IMR-90 (cell line): ENCODE results near the gene CPT1A. TPM values are rescaled to one million over a fixed set of nuclear protein-coding genes. Genes with fewer than 3 reads are reported as not detected.
A peak's percentile ranks its signal among the peaks of the same experiment; 100 is the strongest.

Source experiments
- ATAC-seq: fragments of 200-7000 bp; cut with Tn5 transposase; 2 replicates; pipeline ENCODE4 v1.9.1; 2020; ENCODE audit warnings: low read depth, mild to moderate bottlenecking, moderate library complexity
- BruUV-seq: library from RNA; stranded (reverse); fragments of 400-500 nt; replicated peaks from 2 replicates; lab custom pipeline; 2021; lab: Mats Ljungman, UMichigan
- CTCF ChIA-PET: fragments of 300-600 bp; formaldehyde crosslinking; extraction: SDS; loops from one replicate; lab custom pipeline; 2021; ENCODE audit warnings: antibody characterized with exemption; lab: Yijun Ruan, JAX
- POLR2A ChIA-PET: fragments of 300-600 bp; sonication (Branson Sonifier 250); formaldehyde crosslinking; loops from one replicate; lab custom pipeline; 2022; ENCODE audit warnings: antibody characterized with exemption; ENCODE audit not compliant: unreplicated experiment; lab: Charles Lee
- DNase-seq: peaks from one replicate; pipeline ENCODE4 v3.0.0; 2013
- H2AFZ ChIP-seq: replicated peaks from 2 replicates; pipeline ENCODE3; 2013; ENCODE audit warnings: low read length, mild to moderate bottlenecking; ENCODE audit not compliant: poor library complexity
- H2AK5ac ChIP-seq: 2 replicates; pipeline ENCODE4 v1.6.1; 2013; ENCODE audit warnings: low read depth, low read length, inconsistent platforms
- H2AK9ac ChIP-seq: replicated peaks from 2 replicates; pipeline ENCODE3; 2013; ENCODE audit warnings: mild to moderate bottlenecking, low read depth, low read length, moderate library complexity; ENCODE audit not compliant: poor library complexity
- H2BK120ac ChIP-seq: 2 replicates; pipeline ENCODE4 v1.6.1; 2013; ENCODE audit warnings: low read depth, low read length, inconsistent platforms
- H2BK15ac ChIP-seq: 3 replicates; pipeline ENCODE4 v1.6.1; 2013; ENCODE audit warnings: low read depth, low read length, inconsistent platforms
- H2BK20ac ChIP-seq: 2 replicates; pipeline ENCODE4 v1.6.1; 2013; ENCODE audit warnings: low read depth, mild to moderate bottlenecking, inconsistent platforms, low read length, moderate library complexity
- H2BK5ac ChIP-seq: 2 replicates; pipeline ENCODE4 v1.6.1; 2013; ENCODE audit warnings: mild to moderate bottlenecking, low read depth, low read length, inconsistent platforms; ENCODE audit not compliant: poor library complexity, severe bottlenecking
- H3K14ac ChIP-seq: replicated peaks from 2 replicates; pipeline ENCODE4 v1.6.1; 2013; ENCODE audit warnings: low read depth, low read length, inconsistent platforms
- H3K18ac ChIP-seq: 2 replicates; pipeline ENCODE4 v1.6.1; 2013; ENCODE audit warnings: low read depth, low read length, control low read depth
- H3K23ac ChIP-seq: 2 replicates; pipeline ENCODE4 v1.6.1; 2013; ENCODE audit warnings: low read depth, low read length, inconsistent platforms
- H3K27ac ChIP-seq: 2 replicates; pipeline ENCODE4 v1.5.1; 2013; ENCODE audit warnings: mild to moderate bottlenecking, control low read depth, low read length; ENCODE audit not compliant: insufficient read depth
- H3K27me3 ChIP-seq: 2 replicates; pipeline ENCODE4 v1.6.1; 2013; ENCODE audit warnings: low read length; ENCODE audit not compliant: control insufficient read depth, insufficient read depth
- H3K36me3 ChIP-seq: 2 replicates; pipeline ENCODE4 v1.6.1; 2013; ENCODE audit warnings: low read length, mixed read lengths; ENCODE audit not compliant: control insufficient read depth, insufficient read depth
- H3K4ac ChIP-seq: 2 replicates; pipeline ENCODE4 v1.6.1; 2013; ENCODE audit warnings: low read depth, low read length, inconsistent platforms
- H3K4me1 ChIP-seq: 2 replicates; pipeline ENCODE4 v1.6.1; 2013; ENCODE audit warnings: low read length, mixed read lengths; ENCODE audit not compliant: control insufficient read depth, insufficient read depth
- H3K4me2 ChIP-seq: 2 replicates; pipeline ENCODE4 v1.6.1; 2013; ENCODE audit warnings: low read depth, mild to moderate bottlenecking, control low read depth, low read length, moderate library complexity
- H3K4me3 ChIP-seq: 2 replicates; pipeline ENCODE4 v1.5.1; 2013; ENCODE audit warnings: low read depth, mild to moderate bottlenecking, control low read depth, low read length, moderate library complexity; ENCODE audit not compliant: insufficient read depth
- H3K56ac ChIP-seq: 2 replicates; pipeline ENCODE4 v1.6.1; 2013; ENCODE audit warnings: low read length, inconsistent platforms; ENCODE audit not compliant: insufficient read depth; ENCODE audit errors: extremely low read depth
- H3K79me1 ChIP-seq, 2 experiments: 2 replicates each; pipeline ENCODE4 v1.6.1; 2013; ENCODE audit warnings: low read length in 2 of 2, inconsistent platforms in 1 of 2, low read depth in 1 of 2
- H3K9ac ChIP-seq: 2 replicates; pipeline ENCODE4 v1.6.1; 2013; ENCODE audit warnings: low read depth, low read length, control low read depth
- H3K9me1 ChIP-seq: 2 replicates; pipeline ENCODE4 v1.6.1; 2013; ENCODE audit warnings: low read length, inconsistent platforms; ENCODE audit not compliant: insufficient read depth
- H3K9me3 ChIP-seq: 2 replicates; pipeline ENCODE4 v1.6.1; 2013; ENCODE audit warnings: low read length; ENCODE audit not compliant: control insufficient read depth, insufficient read depth
- H4K20me1 ChIP-seq: 2 replicates; pipeline ENCODE4 v1.6.1; 2013; ENCODE audit warnings: low read length, inconsistent platforms; ENCODE audit not compliant: insufficient read depth
- H4K5ac ChIP-seq: 2 replicates; pipeline ENCODE4 v1.6.1; 2013; ENCODE audit warnings: mild to moderate bottlenecking, low read depth, low read length, control low read depth
- H4K8ac ChIP-seq, 2 experiments: 2 replicates each; pipeline ENCODE4 v1.6.1; 2013; ENCODE audit warnings: low read depth in 2 of 2, low read length in 2 of 2, control low read depth in 1 of 2, inconsistent platforms in 1 of 2
- H4K91ac ChIP-seq: 2 replicates; pipeline ENCODE4 v1.6.1; 2013; ENCODE audit warnings: low read depth, low read length, inconsistent platforms; ENCODE audit not compliant: insufficient read depth
- FOS ChIP-seq: fragments of 150-350 bp; IDR thresholded peaks from 2 replicates; pipeline ENCODE4 v1.6.1; 2016; ENCODE audit warnings: low read depth, low read length
- SMC3 ChIP-seq: fragments of 150-350 bp; IDR thresholded peaks from 2 replicates; pipeline ENCODE4 v1.6.1; 2016; ENCODE audit warnings: low read depth, mild to moderate bottlenecking, antibody characterized with exemption, low read length, moderate library complexity
- WGBS, 2 experiments: methylation state at CpG; one replicate each; pipeline versions ENCODE4 v1.1.5 to v1.1.7; 2013; ENCODE audit warnings: missing lambda C conversion rate in 2 of 2; ENCODE audit not compliant: insufficient read length in 1 of 2; ENCODE audit errors: extremely low coverage in 2 of 2; 5-methylcytosine and 5-hydroxymethylcytosine counted together
- dilution Hi-C: fragments of 300-500 bp; cut with HindIII; formaldehyde crosslinking; loops from one replicate; pipeline ENCODE4 v1.14.3; 2018; ENCODE audit warnings: low sequenced_read_pairs; ENCODE audit not compliant: unreplicated experiment
- in situ Hi-C: fragments of 300-500 bp; cut with MboI; formaldehyde crosslinking; loops from 3 replicates; pipeline ENCODE4 v1.14.3; 2019; ENCODE audit warnings: low sequenced_read_pairs, inconsistent platforms, mixed read lengths
- intact Hi-C: fragments of 100-400 bp; cut with micrococcal nuclease; formaldehyde crosslinking; loops from 2 replicates; pipeline ENCODE4 v1.10.0; 2022
- polyA plus RNA-seq, 3 experiments: library from polyadenylated mRNA; depleted of rRNA; stranded (reverse); fragments of >200 nt; gene quantifications; 2 replicates each; pipeline ENCODE4 v1.2.3, GENCODE V29; 2012; ENCODE audit warnings: low replicate concordance in 1 of 3
- total RNA-seq: library from RNA; depleted of rRNA; stranded (reverse); fragments of >200 nt; gene quantifications from 2 replicates; pipeline ENCODE4 v1.2.3, GENCODE V29; 2012
- TF ChIP-seq, protein P1 (sequence below): fragments of 150-350 bp; IDR thresholded peaks from 2 replicates; pipeline ENCODE4 v1.6.1; 2017; ENCODE audit warnings: mild to moderate bottlenecking, antibody characterized with exemption, low read length, low read depth

The CPT1A gene
- total and polyA plus RNA-seq, 2 of the 4 experiments (the other 2 are of a cell fraction) = 15.4 to 21.3 TPM

DNA sequence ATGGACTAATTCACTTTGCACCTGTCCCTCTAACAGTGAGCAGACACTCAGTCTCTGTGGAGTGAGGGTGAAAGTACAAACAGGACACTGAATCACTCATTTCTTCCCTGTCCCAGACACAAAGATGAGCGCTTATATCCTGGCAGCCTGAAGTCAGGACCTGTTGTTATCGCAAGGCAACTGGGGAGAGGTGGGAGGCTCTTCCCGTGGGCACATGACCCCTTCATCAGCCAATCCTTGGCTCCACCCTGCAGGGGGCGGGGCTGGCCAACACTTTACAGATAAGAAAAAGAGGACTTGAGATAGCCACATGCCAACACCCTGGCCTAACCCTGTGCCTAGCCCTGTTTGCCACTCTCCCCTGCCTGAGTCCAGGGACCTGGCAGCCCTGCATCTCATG, 60.9 kb downstream of the CPT1A start:
- H2BK120ac ChIP-seq = no peak overlapping the region
- H3K4me2 ChIP-seq = no peak overlapping the region
- H3K79me1 ChIP-seq = no peaks in the 10 kb centered on the region
- no peaks in the 10 kb centered on the region for H3K4me1 ChIP-seq
- H3K4me3 ChIP-seq = no peak overlapping the region
- H3K18ac ChIP-seq = no peak overlapping the region
- H3K56ac ChIP-seq = no peak overlapping the region
- H4K91ac ChIP-seq = no peak overlapping the region
- ChIA-PET CTCF (no interaction called here), POLR2A (no interaction called here)
- no peak overlapping the region for H3K9ac ChIP-seq
- in situ Hi-C loops (no loop called here), intact Hi-C loops (no loop called here), dilution Hi-C loops (no loop called here)
- H2AK5ac ChIP-seq = no peak overlapping the region
- H3K9me1 ChIP-seq = no peaks in the 10 kb centered on the region
- H2AK9ac ChIP-seq = peak overlapping the region; percentile 28
- H3K4ac ChIP-seq = no peak overlapping the region
- H3K14ac ChIP-seq = no peak overlapping the region
- no peak overlapping the region for H2AFZ ChIP-seq
- no peak overlapping the region for H3K23ac ChIP-seq
- H4K5ac ChIP-seq = no peak overlapping the region
- no CpG with 5 or more reads among the region's 4 CpGs for WGBS, 2 experiments
- H3K27me3 ChIP-seq = no peaks in the 10 kb centered on the region
- H3K9me3 ChIP-seq = no peaks in the 10 kb centered on the region
- no peak overlapping the region for H3K27ac ChIP-seq
- peaks cover 64% of the 10 kb centered on the region for H3K36me3 ChIP-seq
- no peak overlapping the region for H2BK15ac ChIP-seq
- H2BK20ac ChIP-seq = no peak overlapping the region
- no peaks in the 10 kb centered on the region; the same call in 1 of the 2 replicates for H4K20me1 ChIP-seq
- H2BK5ac ChIP-seq = no peak overlapping the region
- no peak overlapping the region for H4K8ac ChIP-seq
- no peak for TF ChIP-seq SMC3
- TF ChIP-seq FOS = no peak
- TF ChIP-seq, protein P1, sequence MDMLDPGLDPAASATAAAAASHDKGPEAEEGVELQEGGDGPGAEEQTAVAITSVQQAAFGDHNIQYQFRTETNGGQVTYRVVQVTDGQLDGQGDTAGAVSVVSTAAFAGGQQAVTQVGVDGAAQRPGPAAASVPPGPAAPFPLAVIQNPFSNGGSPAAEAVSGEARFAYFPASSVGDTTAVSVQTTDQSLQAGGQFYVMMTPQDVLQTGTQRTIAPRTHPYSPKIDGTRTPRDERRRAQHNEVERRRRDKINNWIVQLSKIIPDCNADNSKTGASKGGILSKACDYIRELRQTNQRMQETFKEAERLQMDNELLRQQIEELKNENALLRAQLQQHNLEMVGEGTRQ = peak; percentile 67
- BruUV-seq = no TSS peak
- DNase-seq (no peak), ATAC-seq (peak; percentile 63)
